HuH-7.5 (cell line): ENCODE results near the gene TRIM62.
"Not testable (repeated sequence)": the region's sequence is repeated elsewhere in the genome, so short reads cannot be mapped to it uniquely, and the experiment has no call there.

ENCODE experiments used
- DNase-seq: peaks from one replicate; pipeline ENCODE4 v3.0.0; 2011; ENCODE audit warnings: low spot score

Gene TRIM62

GRCh38 chr1:33158366-33158765 lies 23.5 kb downstream of the TRIM62 start:
- DNase-seq: no peak

- no peak for DNase-seq
Measured at GRCh38 chr1:33157131-33157530, 24.7 kb downstream of the TRIM62 start.

- DNase-seq: no peak
Measured at GRCh38 chr1:33155877-33156538, 25.8 kb downstream of the TRIM62 start.

GRCh38 chr1:33153650-33154049 lies 28.2 kb downstream of the TRIM62 start:
- DNase-seq: no peak

- no peak for DNase-seq
Measured at GRCh38 chr1:33152685-33153432, 29.0 kb downstream of the TRIM62 start.

- no peak for DNase-seq
Measured at GRCh38 chr1:33151116-33151515, 30.7 kb downstream of the TRIM62 start.

- DNase-seq: no peak
Measured at GRCh38 chr1:33150522-33150921, 31.3 kb downstream of the TRIM62 start.

GRCh38 chr1:33149453-33150190 lies 32.2 kb downstream of the TRIM62 start:
- DNase-seq: no peak

GRCh38 chr1:33148615-33149014 lies 33.2 kb downstream of the TRIM62 start:
- DNase-seq: no peak

- no peak for DNase-seq
Measured at GRCh38 chr1:33147997-33148314, 33.9 kb downstream of the TRIM62 start.

- DNase-seq: no peak
Measured at GRCh38 chr1:33147275-33147996, 34.4 kb downstream of the TRIM62 start.

GRCh38 chr1:33146003-33146402 lies 35.8 kb downstream of the TRIM62 start:
- no peak for DNase-seq

- DNase-seq: no peak
Measured at GRCh38 chr1:33143698-33144097, 38.1 kb downstream of the TRIM62 start.

- no peak for DNase-seq
Measured at GRCh38 chr1:33143176-33143575, 38.7 kb downstream of the TRIM62 start.

- no peak for DNase-seq
Measured at GRCh38 chr1:33142483-33143064, 39.3 kb downstream of the TRIM62 start.

GRCh38 chr1:33141781-33142180 lies 40.1 kb downstream of the TRIM62 start:
- DNase-seq: no peak

GRCh38 chr1:33141216-33141615 lies 40.6 kb downstream of the TRIM62 start:
- no peak for DNase-seq

GRCh38 chr1:33140153-33141149 lies 41.4 kb downstream of the TRIM62 start:
- DNase-seq: no peak

GRCh38 chr1:33137800-33138199 lies 44.0 kb downstream of the TRIM62 start:
- DNase-seq: no peak

GRCh38 chr1:33136041-33136440 lies 45.8 kb downstream of the TRIM62 start:
- not testable (repeated sequence) for DNase-seq
